Measurements from ENCODE around the gene ORAI3.

Gene ORAI3

GRCh38 chr16:30948667-30949649 is at the start of gene ORAI3:
TSS of gene ORAI3 (plus strand) at chr16:30949068. CDS start at chr16:30949290, 222 bp downstream.
- DNase-seq, result no peak

DNA sequence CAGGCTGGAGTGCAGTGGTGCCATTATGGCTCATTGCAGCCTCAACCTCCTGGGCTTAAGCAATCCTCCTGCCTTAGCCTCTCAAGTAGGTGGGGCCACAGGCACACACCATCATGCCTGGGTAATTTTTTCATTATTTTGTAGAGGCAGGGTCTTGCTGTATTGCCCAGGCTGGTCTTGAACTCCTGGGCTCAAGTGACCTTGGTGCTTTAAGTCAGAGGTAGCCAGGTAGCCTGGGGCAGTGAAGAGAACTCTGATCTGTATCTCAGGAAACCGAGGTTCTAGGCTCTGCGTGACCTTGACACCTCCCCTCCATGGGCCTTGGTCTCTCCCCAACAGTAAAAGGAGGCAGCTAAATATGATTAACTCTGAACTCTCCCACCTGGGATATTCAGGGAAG is 49.1 kb upstream of the ORAI3 start:
- no peak for DNase-seq

DNA sequence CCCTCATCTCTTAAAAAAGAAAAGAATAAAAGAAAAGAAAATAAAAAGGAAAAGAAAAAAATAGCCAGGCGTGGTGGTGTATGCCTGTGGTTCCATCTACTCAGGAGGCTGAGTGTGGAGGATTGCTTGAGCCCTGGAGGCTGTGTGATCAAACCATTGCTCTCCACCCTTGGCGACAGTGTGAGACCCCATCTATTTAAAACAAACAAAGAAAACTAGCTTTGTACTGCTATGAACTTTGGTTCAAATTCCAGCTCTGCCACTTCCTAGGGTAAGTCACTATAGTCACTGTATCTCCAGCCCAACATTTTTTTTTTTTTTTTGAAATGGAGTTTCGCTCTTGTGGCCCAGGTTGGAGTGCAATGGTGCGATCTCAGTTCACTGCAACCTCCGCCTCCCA is 48.3 kb upstream of the ORAI3 start:
- no peak for DNase-seq

- no peak for DNase-seq
Observed at GRCh38 chr16:30901201-30902028, 47.5 kb upstream of the ORAI3 start.

- DNase-seq, result no peak
Observed at GRCh38 chr16:30902029-30902972, 46.6 kb upstream of the ORAI3 start.

DNA sequence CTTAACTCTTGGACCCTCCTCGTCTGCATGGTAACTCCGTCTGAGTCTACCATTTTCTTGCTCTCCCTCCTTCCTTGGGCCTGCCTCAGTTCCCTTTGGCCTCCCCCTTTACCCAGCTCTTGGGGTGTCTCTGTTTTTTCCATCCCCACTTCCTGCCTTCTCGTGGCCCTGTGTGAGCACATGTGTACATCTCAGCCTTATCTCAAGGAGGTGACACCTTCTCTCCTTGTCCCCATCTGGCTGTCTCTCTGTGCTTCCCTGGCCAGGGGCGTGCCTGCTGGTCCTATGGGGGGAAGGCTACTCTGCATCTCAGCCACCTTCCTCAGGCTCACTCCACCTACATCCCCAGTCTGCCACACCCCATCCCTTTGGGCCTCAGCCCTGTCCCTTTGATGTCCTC is 45.9 kb upstream of the ORAI3 start:
- DNase-seq, result no peak

DNA sequence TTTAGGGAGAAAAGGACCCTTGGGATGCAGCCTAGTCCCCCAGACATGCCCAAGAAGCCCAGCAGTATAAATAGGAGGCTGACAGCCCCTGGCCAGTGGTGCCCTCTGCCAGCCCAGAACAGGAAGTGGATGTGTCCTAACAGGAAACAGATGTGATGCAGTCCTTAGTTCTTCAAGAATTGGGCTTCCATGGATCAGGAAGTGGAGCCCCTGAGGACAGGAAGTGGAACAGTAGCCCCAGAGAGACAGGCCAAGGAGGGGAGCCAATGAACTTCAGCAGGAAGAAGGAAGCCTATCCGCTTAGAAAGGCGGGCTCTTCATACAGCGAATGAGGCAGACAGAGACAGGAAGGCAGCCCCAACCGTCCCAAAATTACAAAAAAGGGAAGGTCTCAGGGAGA is 45.3 kb upstream of the ORAI3 start:
- no peak for DNase-seq

- no peak for DNase-seq
Observed at GRCh38 chr16:30904114-30904780, 44.6 kb upstream of the ORAI3 start.

DNA sequence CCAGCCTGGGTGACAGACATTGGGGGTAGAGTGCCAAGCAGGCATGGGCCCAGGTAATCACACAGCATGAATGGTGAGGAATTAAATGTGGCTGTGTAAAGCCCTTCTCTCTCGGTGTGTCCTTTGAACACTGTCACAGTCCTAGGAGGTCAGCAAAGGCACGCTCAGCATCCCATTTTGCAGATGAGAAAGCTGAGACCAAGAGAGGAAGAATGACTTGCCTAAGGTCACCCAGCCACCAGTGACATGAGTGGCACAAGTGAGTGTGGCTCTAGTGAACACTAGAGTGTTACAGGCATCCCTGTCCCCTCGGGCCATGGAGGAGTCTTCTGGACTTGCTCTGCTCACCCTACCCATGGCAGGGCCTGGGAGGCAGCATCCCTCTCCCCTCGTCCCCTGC is 41.8 kb upstream of the ORAI3 start:
- DNase-seq, result no peak

GRCh38 chr16:30910427-30911029 is 38.3 kb upstream of the ORAI3 start:
- no peak for DNase-seq

- no peak for DNase-seq
Observed at GRCh38 chr16:30912794-30913412, 36.0 kb upstream of the ORAI3 start.

DNA sequence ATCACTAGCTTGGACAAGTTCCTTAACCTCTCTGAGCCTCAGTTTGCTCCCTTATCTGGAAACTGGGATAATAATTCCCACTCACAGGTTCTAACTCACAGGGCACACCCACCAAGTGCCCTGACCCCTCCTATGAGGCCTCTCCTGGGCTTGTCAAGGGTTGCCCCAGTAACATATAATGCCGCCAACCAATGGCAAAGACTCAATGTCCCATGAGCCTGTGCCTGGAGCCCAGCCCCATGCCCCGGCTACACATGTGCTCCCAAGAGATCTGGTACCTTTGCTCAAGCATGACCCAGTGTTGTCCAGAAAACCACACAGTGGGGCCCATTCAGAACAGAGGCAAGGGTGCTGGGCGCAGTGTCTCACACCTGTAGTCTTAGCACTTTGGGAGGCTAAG is 34.0 kb upstream of the ORAI3 start:
- no peak for DNase-seq

DNA sequence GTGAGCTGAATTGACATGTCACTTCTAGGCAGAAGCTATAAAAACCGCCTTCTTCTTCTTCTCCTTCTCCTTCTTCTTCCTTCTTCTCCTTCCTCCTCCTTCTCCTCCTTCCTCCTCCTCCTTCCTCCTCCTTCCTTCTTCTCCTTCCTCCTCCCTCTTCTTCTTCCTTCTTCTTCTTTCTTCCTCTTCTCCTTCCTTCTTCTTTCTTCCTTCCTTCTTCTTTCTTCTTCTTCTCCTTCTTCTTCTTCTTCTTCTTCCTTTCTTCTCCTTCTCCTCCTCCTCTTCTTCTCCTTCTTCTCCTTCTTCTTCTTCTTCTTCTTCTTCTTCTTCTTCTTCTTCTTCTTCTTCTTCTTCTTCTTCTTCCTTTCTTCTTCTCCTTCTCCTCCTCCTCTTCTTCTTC is 30.3 kb upstream of the ORAI3 start:
- DNase-seq, result no peak

GRCh38 chr16:30920891-30921290 is 28.0 kb upstream of the ORAI3 start:
- DNase-seq, result no peak

DNA sequence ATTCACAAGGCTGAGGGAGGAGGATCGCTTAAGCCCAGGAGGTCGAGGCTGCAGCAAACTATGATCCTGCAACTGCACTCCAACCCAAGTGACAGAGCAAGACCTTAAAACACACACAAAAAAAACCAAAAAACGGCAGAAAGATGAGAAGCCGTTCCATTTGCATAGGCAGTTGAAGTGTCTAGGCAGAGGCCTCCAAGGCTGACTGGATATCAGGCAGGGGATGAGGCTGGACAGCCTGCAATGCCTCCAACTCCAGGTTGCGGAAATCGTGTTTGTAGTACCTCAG is 27.5 kb upstream of the ORAI3 start:
- DNase-seq, result no peak

DNA sequence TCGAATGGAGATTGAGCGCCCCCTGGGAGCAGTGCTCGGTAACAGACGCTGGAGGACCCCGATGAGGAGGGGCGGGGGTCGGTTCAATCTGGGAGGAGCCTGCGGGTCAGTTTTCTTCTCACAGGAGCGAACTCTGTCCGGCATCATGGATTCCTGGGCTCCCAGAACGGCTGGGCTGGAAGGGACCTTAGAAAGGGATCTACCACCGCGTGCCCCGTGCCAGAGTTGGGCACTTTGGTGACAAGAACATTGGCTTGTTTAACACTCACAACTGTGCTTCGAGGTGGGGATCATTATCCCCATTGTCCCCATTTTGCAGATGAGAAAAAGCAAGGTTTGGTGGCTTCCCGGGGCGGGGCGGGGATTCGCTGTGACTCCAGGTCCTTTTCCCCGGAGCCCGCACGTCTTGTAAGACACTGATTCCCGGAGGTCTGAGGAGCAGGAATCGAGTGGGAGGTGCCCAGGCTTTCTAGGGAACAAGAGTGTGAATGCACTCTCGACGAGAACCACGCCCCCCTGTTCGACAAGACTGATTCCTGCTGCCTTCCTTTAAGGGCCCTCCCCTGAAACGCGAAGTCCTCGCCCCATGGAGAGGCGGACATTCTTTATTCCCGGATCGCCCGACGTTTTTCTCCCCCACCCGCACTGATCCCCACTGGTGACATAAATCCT is 27.0 kb upstream of the ORAI3 start:
- peak; percentile 41 for DNase-seq

DNA sequence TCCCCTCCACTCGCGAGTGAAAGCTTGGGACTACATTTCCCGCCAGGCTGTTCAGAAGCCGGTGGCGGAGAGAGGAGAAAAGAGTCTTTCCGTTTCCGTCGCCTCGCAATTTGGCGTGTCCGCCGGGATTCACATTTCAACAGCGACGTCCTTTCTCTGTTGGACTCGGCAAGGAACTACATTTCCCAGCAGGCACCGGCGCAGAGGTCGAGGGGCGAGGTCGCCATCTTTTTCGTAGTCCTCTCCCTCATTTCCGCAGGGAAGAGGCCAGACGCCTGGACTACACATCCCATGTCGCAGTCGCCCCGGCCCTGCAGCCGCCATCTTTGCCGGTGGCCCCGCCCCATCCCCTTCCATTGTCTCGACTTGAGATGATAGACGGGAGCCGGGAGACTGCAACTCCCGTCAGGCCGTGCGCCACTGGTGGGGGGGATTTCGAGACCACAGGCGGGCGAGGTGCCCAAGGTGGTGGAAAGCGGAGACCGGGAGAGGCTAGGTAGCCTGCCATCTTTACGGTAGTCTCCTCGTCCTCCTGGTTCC is 26.4 kb upstream of the ORAI3 start:
- DNase-seq, result peak; percentile 93

DNA sequence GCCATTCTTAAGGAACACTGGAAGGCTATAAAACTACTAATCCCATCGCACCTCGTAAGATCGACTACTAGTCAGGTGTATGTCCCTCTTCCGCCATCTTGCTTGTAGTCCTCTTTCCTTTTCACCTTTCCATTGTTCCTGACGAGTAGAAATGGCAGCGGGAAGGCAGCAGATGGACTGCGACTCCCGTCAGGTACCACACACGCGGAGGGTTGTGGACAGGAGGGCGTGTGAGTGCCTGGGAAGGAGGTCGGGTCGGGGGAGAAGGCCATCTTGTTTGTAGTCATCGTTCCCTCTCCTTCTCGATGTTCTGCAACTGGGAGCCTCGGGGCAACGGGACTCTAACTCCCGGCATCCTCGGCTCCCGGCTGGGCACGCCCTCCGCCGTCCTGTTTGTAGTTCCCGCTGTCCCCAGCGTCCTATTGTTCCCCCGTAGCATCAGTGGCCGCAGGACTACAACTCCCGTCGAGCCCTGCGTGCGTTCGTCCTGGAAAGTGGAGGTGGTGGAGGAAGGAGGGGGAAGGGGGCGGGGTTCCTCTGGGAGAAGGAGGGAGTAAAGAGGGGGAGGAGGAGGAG is 25.8 kb upstream of the ORAI3 start:
- peak; percentile 94 for DNase-seq

DNA sequence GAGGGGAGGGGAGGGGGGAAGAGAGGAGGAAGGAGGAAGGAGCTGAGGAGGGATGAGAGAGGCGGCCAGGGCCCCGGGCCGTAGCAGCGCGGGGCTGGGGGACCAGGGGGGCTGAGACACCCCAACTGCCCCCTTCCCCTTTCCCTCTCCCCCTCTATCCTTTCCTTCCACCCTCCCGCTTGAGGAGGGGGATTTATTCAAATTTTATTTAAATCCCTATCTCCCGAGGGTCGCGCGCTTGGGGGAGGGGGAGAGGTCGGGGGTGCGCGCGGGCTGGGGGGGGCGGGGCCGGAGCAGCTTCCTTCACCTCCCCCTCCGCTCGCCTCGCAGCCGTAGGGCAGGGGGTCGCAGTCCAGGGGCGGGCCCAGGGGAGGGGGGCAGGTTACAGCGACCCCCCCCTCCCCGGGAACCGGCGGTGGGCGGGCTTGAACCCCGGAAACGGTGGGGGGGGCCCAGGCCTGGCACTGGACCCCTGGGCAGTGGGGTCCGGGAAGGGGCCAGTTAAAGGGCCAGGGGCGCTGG is 25.3 kb upstream of the ORAI3 start, which contains the start of gene FBXL19:
TSS of gene FBXL19 (plus strand) at position 19 of the 522 bp plus-strand sequence. CDS start 2,183 bp downstream, outside the sequence.
- DNase-seq, result no peak

Data from NCI-H187 treated with DMSO at 0.1 percent for 48 hours (cell line).